GM19351 (cell line): ENCODE data around the gene NF2.

Experiments used
- ATAC-seq: cut with Tn5 transposase; IDR thresholded peaks from one replicate; pipeline ENCODE4 v1.9.1; 2021; ENCODE audit warnings: mild to moderate bottlenecking, moderate library complexity; ENCODE audit not compliant: unreplicated experiment

Gene NF2

DNA sequence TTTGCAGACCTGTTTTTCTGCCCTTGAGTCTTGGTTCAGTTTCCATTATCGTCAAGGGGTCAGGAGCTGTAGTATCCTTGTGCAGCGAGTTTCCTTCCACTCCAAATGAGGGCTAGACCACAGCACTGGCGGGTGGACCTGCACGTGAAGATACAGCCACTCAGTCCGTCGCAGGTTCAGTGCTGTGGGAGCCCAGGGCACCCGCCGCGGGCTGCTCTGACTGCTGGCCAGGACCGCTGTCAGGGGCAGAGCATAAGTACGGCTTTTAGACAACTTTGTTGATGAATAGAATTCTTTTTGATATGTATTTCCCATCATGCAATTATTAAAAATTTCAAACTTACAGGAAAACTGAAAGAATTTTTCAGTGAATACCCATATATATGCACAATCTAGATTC lies 56.6 kb downstream of the NF2 start:
- ATAC-seq, result no peak

DNA sequence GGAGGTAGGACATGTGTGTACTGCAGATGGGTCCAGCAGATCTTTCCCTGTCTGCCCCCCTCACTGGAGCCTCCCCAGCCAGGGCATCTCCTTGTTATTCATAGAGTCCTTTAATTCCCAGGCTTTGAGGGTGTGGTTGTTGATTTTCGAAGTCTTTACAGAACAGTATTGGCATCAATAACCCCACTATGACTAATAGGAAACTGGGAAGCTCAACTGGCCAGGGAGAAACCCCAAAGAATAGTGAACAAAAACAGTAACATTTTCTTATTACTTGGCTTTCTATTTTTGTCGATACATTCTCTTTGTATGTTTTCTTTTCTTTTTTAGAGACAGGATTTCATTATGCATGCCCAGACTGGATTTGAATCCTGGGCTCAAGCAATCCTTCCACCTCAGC lies 57.9 kb downstream of the NF2 start:
- no peak for ATAC-seq

DNA sequence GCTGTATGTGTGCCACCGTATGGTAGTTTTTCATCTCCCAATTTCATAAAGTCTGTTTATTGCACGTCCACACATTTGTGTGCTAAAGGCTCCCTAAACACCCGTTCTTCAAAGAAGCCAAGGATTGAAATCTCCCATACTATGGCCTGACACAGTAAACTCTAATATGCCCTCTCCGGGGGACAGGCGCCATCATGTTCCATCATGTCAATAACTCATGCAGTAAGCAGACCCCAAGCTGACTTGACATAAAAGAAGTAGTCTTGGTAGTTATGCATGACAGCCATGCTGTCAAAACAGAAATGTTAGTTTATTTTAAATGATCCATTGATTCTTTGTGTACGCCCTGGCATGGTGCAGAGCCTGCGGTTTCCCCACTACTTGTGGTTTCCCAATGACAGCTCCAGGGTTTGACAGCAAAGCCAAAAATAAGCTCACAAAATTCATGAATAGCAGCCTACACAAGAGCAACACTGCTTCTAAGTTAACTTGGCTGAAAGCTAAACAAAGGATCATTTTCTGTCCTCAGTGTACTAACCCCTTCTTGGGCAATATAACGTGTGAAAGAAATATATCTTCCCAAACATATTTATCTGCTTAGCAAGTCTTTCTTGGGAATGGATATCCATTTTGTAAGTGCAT lies 59.9 kb downstream of the NF2 start:
- no peak for ATAC-seq

DNA sequence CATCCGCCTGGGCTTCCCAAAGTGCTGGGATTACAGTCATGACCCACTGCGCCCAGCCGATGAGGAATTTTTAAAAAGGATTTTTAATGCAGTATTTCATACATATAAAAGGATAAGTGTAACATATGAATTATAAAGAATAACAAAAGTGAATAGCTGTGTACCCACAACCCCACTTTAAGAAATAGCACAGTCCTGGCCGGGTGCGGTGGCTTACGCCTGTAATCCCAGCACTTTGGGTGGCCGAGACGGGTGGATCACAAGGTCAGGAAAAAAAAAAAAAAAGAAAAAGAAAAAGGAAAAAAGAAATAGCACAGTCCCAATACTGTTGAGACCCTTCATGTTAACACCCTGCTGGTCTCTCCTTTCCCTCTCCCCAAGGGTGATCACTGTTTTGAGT lies 62.1 kb downstream of the NF2 start:
- no peak for ATAC-seq

DNA sequence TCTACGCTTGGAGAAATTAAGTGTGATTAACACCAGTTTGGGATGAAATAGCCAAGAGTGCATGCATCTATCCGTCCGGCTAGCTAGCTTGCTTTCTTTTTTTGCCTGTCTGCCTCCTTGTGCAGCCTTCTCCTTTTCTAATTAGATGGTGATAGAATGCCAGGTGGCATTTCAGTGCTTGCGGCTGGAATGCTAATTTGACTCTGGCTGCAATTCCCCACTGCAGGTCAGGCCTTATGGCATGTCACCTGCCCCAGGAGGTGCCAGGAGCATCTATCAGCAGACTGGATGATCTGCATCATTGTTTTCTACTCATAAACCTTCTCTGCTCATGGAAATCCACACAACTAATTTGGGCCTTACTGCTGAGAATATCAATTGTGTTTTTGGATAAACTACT lies 65.2 kb downstream of the NF2 start:
- no peak for ATAC-seq

DNA sequence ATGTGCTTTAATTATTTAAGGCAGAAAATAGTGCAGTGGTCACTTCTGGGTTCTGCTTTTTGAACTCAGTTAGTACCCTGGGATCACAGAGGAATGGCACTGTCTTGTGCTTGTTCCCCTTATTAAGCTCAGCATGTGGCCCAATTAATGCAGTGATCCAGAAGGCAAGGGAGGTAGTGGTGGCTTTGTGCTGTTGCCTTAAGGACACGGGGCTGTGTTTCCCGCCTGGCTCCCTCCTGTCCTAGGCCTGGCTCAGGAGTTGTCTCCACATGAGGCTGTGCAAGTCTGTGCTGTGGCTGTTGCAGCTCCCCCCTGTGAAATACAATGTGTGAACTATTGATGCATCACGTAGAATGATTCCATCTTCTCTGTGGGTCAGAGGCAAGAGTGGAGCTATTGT lies 67.2 kb downstream of the NF2 start:
- ATAC-seq, result no peak

DNA sequence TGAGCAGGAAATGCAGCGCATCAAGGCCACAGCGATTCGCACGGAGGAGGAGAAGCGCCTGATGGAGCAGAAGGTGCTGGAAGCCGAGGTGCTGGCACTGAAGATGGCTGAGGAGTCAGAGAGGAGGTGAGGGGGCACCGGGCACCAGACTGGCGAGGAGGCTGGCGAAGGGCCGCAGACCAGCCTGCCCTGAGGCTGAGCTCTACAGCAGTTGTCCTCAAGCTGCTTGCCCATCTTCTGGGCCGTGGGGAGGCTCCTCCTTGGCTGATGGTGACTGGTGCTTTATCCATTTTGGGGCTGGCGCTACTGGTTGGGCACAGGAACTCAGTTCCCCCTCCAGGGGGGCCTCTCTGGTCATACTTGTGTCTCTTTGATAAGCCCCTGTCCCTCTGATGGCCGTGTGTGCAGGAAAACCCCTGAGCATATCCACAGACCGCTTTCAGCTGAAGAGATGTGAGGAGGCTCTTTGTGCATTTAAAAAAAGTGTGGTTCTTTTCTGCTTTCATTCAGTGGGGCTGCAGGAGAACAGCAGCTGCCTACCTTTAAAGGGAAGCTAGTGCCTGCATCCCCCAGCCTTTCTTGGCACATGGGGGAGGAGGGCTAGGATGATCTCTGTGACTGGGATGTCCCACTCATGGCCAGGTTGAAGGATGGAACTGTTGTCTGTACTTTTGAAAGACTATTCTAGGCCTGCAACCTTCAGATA lies 70.1 kb downstream of the NF2 start:
- no peak for ATAC-seq

DNA sequence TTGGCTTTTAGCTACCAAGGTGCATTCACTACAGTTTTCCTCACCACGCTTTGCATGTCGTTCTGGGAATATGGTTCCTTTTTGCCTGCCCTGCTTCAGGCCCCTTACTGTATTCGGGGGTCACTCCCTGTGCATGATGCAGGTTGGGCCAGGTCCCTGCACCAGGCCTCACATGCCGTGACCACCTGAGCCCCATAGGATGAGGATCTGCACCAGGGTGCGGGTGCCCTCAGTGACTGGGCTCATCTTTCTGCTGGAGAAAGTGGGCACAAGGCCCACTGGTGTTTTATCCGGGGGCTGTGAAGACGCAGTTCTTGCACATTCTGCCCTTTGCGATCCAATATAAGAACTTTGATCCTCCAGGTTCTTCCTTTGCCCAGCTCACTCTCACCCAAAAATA lies 70.7 kb downstream of the NF2 start:
- ATAC-seq, result no peak

DNA sequence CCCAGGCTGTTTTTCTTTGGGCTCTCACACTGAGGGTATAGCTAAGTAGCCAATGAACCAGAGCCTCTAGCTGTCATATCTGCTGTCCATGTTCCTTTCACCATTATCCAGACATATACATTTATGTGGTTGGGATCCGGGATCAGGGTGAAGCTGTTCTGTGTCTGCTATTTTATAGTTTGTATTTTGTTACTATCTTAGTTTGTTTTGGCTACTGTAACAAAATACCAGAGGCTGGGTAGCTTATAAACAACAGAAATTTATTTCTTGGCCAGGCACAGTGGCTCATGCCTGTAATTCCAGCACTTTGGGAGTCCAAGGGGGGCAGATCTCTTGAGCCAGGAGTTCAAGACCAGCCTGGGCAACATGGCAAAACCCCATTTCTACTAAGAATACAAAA lies 75.9 kb downstream of the NF2 start:
- ATAC-seq, result no peak

DNA sequence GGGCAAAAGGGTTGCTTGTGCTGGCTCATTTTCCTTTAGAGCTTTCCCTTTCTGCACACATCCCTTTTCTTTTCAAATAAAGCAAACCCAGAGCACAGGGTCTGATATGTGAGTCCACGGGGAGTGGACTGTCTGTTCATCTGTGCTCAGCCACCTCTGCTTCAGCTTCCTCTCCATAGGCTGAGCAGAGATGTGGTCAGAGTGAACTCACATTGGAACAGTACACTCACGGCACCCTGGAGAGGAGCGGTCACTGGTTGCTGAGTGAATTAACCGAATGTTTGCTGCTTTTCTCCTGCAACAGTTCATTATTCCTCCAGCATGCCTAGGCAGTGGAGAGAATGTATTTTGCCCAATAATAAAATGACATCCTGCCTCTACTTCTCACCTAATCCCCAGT lies 80.1 kb downstream of the NF2 start:
- no peak for ATAC-seq

DNA sequence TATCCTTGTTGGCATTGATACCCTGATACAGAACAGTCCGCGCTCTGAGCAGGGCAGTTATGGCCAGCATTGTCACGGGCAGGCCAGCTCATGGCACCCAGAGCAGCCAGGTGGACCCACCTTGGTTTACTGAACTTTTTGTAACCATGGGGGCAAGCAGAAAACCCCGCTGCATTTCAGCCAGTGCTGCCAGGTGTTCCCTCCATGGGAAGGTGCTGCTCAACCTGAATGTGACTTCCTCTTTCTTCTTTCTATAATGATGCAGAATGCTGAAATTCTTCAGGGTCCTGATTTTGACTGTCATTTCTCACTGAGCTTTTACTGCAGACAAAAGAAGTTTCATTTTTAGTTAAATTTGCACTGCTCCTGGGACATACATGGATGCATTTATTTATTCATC lies 80.8 kb downstream of the NF2 start:
- no peak for ATAC-seq

DNA sequence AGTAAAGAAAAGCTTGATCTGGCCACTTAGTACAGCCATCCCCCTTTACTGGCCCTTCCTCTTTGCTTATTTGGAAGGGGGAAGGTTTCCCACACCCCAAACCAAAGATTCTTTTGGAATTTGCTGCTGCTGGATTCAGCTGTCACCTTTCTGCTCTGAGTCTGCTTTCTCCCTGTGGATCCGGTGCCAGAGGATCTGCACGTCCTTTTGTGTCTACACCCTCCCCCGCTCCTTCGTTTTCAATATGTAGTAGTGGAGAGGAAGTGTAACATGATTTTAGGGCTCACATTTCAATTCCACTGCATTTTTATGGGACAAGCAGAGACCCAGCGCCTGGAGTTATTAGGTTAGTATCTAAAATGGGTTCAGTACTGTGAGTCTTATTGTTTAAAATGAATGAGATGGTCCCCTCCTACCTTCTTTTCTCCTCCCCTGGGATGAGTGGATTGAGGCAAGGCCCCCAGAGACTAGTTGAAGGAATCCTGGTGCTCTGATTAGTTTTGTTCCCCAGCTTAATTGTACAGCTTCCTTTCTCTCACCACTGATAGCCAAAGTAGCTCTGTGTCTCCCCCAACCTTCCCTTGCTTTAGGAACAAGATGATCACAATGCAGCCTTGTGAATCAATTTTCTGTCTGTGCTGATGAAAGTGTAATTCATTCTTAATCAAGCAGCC lies 85.9 kb downstream of the NF2 start:
- no peak for ATAC-seq

DNA sequence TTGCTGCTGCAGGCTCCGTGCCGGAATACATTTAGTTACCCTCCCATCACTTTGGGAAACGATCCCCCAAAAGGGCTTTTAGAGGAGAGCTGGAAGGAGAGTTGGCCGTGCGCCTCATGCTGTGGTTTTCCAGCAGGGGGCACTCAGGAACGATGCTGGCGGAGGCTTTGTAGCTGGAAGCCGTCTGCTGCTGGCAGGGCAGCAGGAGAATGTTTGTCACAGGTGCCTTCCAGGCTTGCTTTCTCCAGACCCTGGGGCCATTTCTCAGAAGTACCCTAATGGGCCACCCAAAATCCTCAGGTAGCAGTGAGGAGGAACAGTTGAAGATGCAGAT lies 86.4 kb downstream of the NF2 start:
- no peak for ATAC-seq

DNA sequence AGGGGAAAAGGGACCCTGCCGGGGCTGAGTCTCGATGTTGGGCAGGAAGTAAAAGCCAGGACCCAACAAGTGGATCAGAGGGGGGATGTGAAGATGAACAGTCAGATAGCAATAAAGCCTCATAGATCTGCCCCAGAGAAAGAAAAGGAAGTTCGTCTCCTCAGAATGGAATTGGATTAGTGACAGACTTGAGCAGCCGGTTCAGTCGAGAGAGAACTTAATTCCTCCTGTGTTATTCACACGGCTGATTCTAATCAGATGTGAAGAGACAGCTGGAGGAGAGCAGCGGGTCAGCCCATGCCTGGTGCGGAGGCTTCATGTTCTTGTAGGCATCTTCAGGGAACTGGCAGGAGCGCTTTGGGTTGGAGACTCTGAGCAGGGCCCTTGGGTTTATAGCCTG lies 87.0 kb downstream of the NF2 start:
- ATAC-seq, result no peak

DNA sequence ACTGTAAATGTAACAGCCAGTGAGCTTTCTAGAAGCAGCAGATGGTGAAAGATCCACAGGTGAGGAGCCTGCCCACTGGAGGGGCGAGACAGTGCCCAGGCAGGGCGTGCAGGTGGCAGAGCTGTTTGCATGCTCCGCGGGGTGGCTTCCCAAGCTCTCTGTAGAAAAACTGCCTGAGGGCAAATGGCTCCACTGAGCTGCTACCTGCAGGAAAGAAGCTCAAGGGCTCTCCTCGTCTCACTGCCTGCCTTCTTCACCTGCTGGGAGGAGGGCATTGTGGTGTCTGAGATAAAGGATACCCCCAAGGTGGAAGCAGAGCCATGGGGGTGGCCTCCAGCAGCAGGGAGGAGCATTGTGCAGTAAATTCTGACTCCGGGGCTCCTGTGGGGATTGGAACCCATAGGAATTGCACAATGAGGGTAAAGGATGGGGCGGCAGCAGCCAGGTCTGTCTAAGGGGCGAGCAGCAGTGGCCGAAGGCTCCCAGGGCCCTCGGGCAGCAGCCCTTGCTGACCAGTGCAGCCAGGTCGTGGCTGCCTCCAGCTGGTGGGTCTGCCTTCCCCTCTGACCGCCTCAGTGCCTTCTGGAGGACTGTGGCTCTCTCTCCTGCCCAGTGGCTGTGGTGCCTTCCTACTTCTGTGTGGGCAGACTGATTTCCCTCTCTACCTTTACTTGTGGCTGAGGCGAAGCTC lies 88.3 kb downstream of the NF2 start:
- ATAC-seq, result no peak

DNA sequence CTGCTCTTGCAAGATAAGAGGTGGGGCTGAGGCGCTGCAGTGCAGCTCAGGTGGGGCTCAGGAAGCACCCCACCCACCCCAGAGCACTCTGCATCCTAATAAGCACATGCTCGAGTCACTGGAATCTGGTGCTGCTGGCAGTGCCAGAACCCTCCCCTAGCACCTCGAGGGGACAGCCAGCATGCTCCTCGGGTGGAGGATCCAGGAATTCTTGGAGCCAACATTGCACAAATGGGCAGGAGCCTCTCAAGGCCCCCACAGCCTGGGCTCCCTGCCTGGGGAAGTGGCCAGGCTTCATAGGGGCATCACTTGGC lies 88.9 kb downstream of the NF2 start:
- ATAC-seq, result no peak

DNA sequence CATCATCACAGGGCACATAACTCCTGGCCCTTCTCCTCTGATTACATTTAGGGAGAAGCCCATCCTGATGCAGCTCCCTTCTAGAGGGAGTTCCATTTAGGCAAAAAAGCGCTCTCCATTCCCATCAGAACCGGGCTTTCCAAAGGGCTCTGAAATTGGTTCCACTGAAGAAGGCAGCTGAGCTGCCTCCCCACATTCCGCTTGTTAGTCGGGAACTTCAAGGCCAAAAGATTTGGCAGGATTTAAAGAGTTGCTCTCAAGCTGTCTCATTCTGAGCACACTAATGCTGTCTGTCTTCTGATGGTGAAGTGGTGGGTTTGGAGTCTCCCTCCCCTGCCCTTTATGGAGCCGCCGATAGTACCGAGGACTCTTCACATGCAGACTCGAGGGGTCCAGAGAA lies 89.7 kb downstream of the NF2 start:
- no peak for ATAC-seq

DNA sequence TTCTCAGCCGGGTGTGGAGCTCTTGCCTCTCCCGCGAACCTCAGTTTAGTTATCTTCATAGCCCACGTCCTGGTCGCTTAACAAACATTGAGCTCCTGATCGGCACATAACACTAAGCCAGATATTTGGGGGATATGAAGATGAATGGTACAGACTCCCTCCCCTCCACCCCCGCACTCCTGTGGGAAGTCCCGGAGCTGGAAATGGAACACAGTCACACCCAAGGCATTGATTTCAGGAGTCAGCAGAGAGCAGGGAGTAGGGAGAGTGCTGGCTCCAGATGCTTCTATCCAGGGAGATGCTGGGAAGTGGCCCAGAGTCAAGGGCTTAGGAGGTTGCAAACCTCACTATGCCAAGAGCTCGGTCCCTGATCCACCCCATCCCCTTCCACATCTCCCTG lies 90.2 kb downstream of the NF2 start:
- ATAC-seq, result no peak

DNA sequence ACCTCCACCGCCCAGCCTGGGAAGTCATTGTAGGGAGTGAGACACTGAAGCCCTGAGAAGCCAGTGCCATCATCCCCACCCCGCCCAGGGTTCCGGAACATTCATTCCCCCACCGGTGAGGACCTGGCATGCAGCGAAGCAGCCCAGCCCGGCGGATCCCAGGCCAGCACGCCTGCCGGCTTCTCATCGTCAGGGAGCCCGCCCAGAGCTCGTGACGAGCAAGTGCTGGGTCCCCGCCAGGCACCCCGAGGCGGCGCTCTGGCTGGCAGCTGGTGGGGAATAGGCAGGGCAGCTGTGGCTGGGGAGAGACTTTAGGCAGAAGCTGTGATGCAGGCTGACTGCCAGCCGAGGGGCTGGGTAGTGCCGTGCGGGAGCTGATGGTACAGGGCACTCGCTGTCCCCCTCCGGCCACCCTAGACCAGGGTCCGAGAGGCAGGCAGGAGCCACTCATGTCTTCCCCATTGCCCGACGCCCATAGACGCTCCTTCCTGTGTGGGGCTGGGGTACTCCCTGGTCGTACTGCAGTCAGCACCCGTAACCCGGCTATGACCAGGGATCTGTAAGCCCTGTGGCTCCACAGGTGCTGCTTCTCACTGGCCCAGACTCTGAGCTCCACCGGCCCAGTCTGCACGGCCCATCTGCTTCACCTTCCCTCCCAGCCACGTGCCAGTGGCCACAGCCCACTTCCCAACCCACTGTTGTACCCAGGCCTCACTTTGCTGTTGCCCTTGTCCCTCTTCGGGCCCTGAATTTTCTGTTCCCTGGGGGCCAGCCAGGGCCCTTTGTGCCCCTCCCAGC lies 91.9 kb downstream of the NF2 start:
- ATAC-seq, result no peak

DNA sequence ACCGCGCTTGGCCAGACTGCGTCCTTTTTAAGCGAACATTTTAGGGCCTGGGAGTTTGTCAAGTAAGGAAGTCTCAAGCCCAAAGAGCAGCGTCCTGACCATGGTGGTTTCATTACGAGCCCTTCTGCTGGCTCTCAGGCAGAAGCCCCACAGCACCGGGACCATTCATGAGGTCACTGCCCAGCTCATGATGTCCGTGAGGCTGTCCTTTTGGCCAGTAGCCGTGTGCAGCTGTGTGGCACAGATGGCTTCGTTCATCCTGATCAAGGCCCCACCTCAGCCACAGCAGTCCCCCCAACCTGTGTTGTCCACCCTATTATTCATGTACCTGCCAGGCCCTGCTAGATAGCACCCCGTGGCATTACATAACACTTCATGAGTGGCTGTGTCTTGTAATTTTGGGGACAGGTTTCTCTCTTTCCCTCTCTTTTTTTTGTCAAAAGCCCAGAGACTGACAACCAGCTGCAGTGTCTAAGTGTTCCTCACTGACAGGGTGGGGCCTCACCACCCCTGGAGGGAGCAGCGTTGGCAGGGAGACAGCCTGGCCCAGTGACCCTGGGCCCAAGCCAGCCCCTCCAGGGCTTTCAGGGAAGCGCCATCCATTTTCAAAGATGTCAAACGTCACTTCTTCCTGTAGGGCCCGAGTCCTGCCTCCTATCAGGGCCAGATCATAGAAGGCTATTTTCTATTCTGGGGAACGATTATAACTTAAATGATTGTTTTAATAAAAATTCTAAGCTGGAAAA lies 94.6 kb downstream of the NF2 start:
- no peak for ATAC-seq
